AG09309 (cell line): ENCODE data around the gene ELOVL1.

Source experiments
- DNase-seq: peaks from one replicate; pipeline ENCODE4 v3.0.0-alpha.2; 2010; ENCODE audit warnings: low read depth
- H3K4me3 ChIP-seq: 2 replicates; pipeline ENCODE4 v1.5.1; 2011; ENCODE audit warnings: mild to moderate bottlenecking, low read depth, low read length, moderate library complexity; ENCODE audit not compliant: control insufficient read depth
- CTCF ChIP-seq: IDR thresholded peaks from 2 replicates; pipeline ENCODE4 v1.5.1; 2011; ENCODE audit warnings: mild to moderate bottlenecking, low read depth, low read length, inconsistent platforms; ENCODE audit not compliant: insufficient read depth, control insufficient read depth; ENCODE audit errors: missing control alignments

Gene ELOVL1

GRCh38 chr1:43363935-43364525 is 3.8 kb downstream of the ELOVL1 start:
- DNase-seq = no peak
- no peak overlapping the region for H3K4me3 ChIP-seq
- TF ChIP-seq CTCF = no peak

- no peak for TF ChIP-seq CTCF
- H3K4me3 ChIP-seq = no peak overlapping the region
- no peak for DNase-seq
These were observed 4.4 kb downstream of the ELOVL1 start for GRCh38 chr1:43363283-43363934.

- DNase-seq = no peak
- peak overlapping the region; percentile 74 for H3K4me3 ChIP-seq
- no peak for TF ChIP-seq CTCF
These were observed 7.2 kb downstream of the ELOVL1 start for GRCh38 chr1:43360616-43361015.

GRCh38 chr1:43359696-43360095 is 8.1 kb downstream of the ELOVL1 start:
- no peak for TF ChIP-seq CTCF
- peak overlapping the region; percentile 74 for H3K4me3 ChIP-seq
- DNase-seq = no peak

- no peak for TF ChIP-seq CTCF
- peak; percentile 64 for DNase-seq
- H3K4me3 ChIP-seq = peak within 1 kb of the TSS; percentile 74
These were observed 8.8 kb downstream of the ELOVL1 start, which contains the start of gene CDC20 for GRCh38 chr1:43358746-43359693. Gene CDC20, plus strand, starts transcription at chr1:43358981. Its CDS starts 235 bp downstream, at chr1:43359216.

- DNase-seq = no peak
- peak; percentile 51 for TF ChIP-seq CTCF
- peak overlapping the region; percentile 70 for H3K4me3 ChIP-seq
These were observed 9.6 kb downstream of the ELOVL1 start for GRCh38 chr1:43358121-43358745.
